GM12801 (cell line): ENCODE measurements around the gene MAGI2.

Experiments used
- TF ChIP-seq, protein P1 (sequence below): IDR thresholded peaks from one replicate; pipeline ENCODE4 v1.5.1; 2011; ENCODE audit warnings: control low read depth; ENCODE audit not compliant: insufficient read length; ENCODE audit errors: extremely low read depth

The MAGI2 gene

DNA sequence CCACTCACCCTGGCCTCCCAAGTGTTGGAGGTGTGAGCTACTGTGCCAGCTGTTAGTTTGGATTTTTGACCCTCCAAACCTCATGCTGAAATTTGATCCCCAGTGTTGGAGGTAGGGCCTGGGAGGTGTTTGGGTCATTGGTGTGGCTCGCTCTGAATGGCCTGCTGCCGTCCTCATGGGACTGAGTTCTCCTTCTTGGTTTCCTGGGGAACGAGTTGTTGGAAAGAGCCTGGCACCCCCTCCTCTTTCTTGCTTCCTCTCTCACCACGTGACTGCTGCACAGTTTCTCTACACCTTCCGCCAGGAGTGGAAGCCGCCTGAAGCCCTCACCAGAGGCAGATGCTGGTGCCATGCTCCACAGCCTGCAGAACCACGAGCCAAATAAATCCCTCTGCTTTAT is 1401.4 kb downstream of the MAGI2 start:
- TF ChIP-seq, protein P1, sequence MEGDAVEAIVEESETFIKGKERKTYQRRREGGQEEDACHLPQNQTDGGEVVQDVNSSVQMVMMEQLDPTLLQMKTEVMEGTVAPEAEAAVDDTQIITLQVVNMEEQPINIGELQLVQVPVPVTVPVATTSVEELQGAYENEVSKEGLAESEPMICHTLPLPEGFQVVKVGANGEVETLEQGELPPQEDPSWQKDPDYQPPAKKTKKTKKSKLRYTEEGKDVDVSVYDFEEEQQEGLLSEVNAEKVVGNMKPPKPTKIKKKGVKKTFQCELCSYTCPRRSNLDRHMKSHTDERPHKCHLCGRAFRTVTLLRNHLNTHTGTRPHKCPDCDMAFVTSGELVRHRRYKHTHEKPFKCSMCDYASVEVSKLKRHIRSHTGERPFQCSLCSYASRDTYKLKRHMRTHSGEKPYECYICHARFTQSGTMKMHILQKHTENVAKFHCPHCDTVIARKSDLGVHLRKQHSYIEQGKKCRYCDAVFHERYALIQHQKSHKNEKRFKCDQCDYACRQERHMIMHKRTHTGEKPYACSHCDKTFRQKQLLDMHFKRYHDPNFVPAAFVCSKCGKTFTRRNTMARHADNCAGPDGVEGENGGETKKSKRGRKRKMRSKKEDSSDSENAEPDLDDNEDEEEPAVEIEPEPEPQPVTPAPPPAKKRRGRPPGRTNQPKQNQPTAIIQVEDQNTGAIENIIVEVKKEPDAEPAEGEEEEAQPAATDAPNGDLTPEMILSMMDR, result no peak

DNA sequence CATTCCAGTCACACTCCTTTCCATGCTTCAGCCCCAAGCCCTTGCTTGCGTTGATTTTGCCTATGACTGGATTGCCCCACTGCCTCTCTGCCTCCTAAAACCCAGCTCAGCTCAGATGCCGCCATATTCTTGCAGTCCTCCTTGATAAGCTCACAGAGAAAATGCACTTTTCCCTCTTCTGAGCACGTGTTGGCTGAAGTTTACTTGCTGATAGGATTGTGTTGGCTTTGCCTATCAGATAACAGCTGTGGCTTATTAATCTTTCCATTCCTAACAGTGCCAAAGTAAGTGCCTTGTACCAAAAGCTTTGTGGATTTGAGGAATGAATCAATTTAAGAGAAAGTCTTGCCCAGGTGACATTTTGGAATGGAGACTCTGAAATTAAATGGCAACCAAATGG is 1405.7 kb downstream of the MAGI2 start:
- TF ChIP-seq, protein P1, result no peak

GRCh38 chr7:78043159-78043558 is 1410.3 kb downstream of the MAGI2 start:
- TF ChIP-seq, protein P1, result no peak

DNA sequence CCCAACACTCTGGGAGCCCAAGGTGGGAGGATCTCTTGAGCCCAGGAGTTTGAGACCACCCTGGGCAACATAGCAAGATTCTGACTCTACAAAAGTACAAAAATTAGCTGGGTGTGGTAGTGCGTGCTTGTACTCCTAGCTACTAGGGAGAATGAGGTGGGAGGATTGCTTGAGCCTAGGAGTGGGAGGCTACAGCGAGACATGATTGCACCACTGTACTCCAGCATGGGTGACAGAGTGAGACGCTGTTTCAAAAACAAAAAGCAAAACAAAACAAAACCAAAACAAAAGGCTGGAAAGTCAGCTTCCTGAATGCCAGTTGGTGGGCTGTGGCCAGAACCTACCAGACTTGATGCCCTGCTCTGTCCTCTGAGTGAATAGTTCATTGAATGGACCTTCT is 1412.0 kb downstream of the MAGI2 start:
- TF ChIP-seq, protein P1, result no peak

GRCh38 chr7:78039790-78040776 is 1413.4 kb downstream of the MAGI2 start:
- TF ChIP-seq, protein P1, result no peak

- TF ChIP-seq, protein P1, result no peak
These were observed 1414.9 kb downstream of the MAGI2 start for GRCh38 chr7:78038465-78039080.

GRCh38 chr7:78037603-78038002 is 1415.9 kb downstream of the MAGI2 start:
- TF ChIP-seq, protein P1, result no peak
